T-helper 1 cell treated with Interleukin-12 subunit alpha and Interleukin-12 subunit beta and Interleukin-4 antibody, amounts not matched to agents 30 ng/mL and 1 ng/mL, for 36 hours (primary cell): ENCODE data around the gene TTC21A. TPM values are rescaled to one million over a fixed set of nuclear protein-coding genes. Genes with fewer than 3 reads are reported as not detected.

Source experiments
- intact Hi-C: fragments of 100-400 bp; cut with micrococcal nuclease; formaldehyde crosslinking; loops from one replicate; pipeline ENCODE4 v1.15.1; 2024
- total RNA-seq: library from RNA; stranded (reverse); gene quantifications from 2 replicates; pipeline ENCODE4 v1.2.3, GENCODE V29; 2022

TTC21A gene
- total RNA-seq, 1 donor from 2014 or later, result 5.1 TPM

DNA sequence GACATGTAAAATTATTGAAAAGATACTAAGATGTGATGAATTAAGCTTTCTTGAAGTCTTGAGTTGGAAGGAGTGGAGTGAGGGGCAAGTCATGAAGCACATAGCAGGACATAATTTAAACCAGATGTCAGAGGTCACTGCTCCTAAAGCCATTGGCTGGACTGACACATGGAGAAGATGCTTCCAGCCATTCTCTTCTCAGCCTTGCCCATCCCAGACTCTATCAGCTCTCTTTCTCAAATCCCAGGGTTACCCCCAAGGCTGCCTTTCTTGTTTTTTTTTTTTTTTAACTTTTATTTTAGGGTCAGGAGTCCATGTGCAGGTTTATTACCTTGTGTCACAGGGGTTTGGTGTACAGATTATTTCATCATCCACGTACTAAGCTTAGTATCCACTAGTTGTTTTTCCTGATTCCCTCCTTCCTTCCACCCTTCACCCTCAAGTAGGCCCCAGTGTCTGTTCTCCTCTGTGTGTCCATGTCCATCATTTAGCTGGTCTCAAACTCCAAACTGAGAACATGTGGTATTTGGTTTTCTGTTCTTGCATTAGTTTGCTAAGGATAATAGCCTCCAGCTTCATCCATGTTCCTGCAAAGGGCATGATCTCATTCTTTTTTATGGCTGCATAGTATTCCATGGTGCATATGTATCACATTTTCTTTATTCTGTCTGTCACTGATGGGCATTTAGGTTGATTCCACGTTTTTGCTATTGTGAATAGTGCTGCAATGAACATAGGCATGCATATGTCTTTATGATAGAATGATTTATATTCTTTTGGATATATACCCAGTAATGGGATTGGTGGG lies 66.0 kb downstream of the TTC21A start:
- intact Hi-C loops, result no loop called here

DNA sequence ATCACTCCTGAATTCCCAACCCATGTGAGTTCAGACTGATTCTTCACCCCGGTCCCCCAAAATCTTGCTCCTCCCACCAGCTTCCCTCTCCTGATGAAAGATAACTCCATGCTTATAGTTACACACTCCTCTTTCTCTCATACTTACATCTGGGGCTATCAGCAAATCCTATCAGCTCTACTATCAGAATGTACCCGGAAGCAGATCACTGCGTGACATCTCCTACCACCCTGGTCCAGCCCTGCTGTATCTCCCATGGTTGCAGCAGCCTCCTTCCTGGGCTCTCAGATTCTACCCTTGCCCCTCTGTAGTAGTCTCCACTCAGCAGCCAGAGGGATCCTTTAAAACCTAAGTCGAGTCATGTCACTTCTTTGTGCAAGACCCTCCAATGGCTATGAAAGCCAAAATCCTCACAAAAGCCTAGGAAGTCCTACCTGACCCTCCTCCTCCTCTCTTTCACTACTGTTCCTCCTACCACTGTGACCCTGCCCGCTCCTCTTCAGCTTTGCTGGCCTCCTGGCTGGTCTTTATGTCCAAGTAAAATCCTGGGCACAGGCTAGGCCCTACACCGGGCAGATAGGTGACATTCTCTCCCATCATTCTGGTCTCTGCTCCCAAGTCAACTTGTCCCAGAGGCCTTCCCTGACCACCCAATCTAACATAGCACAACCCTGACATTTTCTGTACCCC lies 68.7 kb downstream of the TTC21A start:
- intact Hi-C loops, result no loop called here

DNA sequence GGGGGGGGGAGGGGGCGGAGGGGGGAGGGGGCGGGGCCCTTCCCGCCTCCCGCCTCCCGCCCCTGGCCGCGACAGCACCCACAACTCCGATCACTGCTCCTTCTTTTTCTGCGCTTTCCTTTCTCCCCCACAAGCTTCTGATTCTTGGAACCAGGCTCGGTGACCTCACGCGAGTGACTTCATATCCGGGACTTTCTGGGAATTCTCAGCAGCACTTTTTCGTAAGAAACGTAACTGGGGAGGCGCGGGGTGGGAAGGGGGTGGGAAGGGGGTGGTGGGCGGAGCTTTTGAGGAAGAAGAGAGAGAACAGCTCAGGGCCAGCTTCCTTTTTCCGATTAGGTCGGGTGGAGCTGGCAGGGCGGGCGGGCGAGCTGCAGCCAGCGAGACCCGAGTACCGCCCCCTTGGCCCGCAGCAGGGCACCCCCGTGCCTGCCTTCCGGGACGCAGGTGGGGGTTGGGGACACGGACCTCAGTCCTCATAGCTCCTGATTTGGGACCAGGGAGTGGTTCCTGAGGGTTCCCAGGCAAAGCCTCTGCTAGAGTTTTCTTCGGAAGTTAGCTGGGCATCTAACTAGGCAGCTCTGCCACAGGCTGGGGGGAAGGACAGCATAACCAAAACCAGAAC lies 70.3 kb downstream of the TTC21A start:
- intact Hi-C loops, result loop anchor here (2.0 kb wide), 1 partner anchor 43 kb away; no protein-coding TSS in a partner anchor

DNA sequence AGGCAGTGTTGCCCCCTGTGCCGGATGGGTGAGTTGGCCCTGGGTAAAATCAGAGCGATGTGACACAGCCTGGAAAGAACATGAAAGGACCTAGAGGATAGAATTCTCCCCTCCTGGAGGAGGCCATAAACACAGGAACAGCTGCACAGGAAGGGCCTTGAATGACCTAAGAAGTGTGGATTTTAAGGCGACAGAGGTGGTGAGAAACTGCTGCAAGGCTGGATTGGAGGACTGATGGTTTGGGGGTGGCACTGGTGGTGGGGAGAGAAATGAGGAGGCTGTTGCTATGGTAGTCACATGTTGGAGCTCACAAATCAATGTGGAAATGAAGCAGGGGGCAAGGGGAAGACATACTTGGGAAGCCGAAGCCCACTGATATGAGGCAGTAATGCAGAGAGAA lies 71.1 kb downstream of the TTC21A start:
- intact Hi-C loops, result loop anchor here (2.0 kb wide), 1 partner anchor 42 kb away; no protein-coding TSS in a partner anchor

DNA sequence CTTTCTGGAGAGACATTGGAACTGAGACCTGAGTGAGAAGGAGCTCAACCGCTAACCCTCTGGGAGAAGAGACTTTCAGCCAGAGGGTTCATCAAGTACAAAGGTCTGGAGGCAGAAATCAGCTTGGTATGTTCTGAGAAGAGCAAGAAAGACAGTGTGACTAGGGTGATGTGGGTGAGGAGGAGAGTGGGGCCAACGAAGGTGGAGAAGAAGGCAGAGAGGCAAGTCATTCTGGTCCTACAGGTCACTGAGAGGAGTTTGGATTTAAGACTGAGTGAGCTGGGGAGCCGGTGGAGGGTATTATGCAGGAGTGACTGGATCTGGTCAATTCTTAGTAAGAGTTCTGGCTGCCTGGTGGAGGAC lies 72.7 kb downstream of the TTC21A start:
- intact Hi-C loops, result loop anchor here (1.0 to 2.0 kb wide), 4 partner anchors 72 to 203 kb away; partner anchors contain the start of genes SCN11A and SLC25A38

DNA sequence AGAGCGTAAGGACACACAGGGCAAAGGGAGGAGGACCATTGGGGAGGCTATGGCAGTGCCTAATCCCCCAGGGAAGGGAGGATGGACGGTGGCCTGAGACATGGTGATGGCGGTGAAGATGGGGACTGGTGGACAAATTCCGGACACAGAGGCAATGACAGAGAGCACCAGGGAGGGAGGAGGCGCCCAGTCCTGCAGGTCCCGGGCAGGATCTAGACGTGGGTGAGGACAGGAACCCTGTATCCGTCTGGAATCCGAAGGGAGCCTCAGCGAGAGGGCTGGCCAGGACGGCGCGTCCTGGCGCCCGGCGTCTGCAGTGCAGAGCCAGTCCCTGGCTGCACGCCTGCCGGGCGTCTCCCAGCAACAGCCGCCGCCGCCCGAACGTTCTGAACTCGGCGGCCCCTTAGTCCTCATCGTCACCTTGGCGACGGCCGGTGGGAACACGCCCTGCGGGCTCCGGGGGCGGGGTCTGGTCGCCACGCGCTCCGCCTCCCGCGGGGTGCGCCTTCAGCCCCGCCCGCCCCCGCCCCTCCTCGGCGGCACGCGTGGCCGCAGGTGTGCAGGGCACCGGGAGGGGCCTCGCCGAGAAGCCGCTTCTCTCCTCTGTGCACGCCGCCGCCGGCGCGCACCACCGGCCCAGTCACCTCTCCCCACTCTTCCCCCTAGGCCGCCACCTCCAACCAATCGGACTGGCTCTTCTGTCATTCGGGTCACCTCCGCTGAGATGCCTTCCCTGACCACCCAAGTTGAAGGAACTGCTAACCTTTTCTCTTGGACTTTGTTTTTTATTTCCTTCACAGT lies 73.3 kb downstream of the TTC21A start:
- intact Hi-C loops, result loop anchor here (1.0 to 2.0 kb wide), 4 partner anchors 72 to 203 kb away; partner anchors contain the start of genes SCN11A and SLC25A38

DNA sequence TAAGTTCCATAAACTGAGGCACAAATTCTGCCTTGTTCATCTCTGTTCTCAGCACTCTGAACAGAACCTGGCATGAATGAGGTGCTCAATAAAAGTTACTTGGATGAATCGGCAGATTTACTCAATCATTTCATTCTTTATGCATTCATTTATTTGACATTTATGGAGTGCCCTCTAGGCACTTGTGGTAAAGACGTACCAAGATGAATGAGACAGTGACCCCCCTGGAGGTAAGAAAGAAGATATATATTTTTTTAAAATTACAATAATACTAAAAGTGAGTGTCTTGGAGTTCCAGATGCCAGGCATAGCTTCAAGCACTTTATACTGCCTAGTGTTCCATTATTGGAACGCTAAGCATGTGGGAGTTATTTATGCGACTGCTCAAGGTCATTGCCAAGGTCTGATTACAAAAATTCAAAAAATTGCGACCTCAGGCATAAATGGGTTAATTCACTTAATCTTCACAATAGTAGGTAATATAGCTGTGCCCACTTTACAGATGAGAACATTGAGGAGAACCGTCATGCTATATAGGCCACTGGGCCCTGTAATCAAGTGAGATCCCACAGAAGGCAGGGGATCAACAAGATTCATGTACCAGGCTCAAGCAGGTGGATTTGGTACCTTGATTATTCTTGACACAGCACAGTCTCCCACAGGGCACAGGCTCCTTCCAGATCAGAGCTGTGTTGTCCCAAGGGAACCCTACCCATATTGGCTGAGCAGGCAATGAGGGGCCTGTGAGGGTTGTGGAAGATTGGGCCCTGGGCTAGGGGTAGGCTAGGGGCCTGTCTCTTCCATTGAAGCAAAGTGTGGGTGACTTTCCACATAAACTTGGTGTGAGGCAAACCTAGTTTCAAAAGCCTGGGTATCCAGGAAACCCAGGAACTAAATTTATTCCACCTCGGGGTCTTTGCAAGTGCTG lies 74.2 kb downstream of the TTC21A start:
- intact Hi-C loops, result loop anchor here (2.0 kb wide), 1 partner anchor 107 kb away; no protein-coding TSS in a partner anchor

DNA sequence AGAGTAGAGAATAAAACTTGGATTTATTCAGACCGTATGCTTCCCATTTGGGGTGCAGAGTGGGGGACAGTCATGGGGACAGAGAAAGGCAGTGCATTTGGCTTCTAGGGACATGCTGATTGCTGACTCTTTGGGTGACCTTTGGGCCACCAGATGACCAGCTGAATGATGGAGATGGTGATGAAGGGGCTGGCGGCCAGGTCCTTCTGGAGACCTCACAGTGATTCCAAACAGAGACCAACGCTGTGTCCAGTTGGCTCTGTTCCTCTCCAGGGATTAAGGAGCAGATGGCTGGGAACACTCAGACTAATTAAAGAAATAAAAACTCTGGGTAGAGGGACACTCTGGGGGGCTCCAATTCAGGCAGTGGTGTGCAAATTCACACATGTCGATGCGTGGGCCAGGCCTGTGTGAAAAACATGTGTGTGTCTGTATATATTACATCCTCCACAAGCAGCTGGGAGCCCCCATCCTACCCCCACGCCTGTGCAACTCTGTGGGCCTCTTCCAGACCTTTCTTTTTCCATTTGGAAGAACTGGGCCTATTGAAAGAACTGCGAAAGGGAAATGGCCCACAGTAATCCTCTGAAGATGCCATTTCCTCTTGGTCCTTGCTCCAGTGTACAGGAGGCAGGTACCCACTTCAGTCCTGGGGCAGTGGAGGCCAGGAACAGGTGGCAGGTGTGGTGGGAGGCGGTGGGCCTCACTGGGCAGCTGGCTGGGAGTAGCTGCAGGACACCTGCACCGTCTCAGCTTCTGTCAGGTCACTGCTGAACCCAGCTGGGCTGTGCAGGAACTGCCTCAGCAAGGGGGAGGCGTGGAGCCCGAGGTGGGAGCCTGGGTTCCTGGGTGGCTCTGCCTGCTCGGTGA lies 76.0 kb downstream of the TTC21A start:
- intact Hi-C loops, result no loop called here

DNA sequence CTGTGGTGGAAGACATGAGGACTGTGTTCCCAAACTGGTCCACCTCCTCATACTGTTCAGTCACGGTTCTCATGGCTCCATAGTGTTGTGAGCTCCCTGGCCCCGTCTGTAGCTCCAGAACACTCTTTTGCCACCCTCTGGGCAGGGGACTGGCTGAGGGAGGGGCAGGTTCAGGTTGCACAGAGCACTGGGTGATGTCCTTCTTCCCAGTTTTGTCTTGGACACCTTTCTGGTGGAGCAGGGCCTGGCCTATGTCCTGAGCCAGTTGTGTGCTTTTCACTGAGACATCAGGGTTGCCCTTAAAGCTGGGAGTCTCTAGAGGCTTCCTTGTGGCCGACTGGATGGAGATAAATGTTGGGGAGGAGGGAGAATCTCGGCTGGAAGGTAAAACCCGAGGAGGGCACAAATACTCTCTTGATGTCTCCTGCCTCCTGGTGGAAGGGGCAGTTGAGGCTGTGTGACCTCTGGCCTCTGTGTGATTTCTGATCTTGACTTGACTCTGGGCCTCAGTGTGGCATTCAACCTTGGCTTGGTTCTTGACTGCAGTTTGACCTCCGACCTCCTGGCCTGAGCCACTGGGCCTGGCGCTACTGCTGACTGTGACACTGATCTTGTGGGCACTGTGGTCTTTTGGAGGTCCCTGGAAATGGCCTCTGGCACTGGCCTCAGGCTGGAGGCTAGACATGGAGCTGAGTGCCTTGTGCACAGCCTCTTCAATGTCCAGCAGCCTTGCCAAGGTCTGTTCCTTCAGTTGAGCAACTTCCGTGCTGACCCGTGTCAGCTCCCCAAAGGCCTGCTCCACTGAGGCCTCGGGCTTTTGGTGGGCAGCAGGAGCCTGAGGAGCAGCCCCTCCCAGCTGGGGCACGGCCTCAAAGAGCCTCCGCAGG lies 76.8 kb downstream of the TTC21A start:
- intact Hi-C loops, result no loop called here

DNA sequence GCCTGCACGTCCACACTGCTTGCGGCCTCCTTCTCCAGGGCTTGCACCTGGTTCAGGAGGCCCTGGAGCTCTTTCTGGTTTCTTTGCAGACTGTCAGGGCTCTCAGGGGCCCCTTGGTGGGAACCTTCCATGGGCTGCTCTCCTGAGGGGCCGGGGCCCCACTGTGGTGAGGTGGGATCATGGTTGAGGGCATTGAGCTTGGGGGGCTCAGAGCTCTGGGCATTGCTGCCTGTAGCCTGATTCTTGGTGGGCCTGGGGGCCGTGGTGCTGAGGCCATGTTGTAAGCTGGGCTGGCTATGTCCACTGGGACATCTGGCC lies 77.4 kb downstream of the TTC21A start:
- intact Hi-C loops, result no loop called here

DNA sequence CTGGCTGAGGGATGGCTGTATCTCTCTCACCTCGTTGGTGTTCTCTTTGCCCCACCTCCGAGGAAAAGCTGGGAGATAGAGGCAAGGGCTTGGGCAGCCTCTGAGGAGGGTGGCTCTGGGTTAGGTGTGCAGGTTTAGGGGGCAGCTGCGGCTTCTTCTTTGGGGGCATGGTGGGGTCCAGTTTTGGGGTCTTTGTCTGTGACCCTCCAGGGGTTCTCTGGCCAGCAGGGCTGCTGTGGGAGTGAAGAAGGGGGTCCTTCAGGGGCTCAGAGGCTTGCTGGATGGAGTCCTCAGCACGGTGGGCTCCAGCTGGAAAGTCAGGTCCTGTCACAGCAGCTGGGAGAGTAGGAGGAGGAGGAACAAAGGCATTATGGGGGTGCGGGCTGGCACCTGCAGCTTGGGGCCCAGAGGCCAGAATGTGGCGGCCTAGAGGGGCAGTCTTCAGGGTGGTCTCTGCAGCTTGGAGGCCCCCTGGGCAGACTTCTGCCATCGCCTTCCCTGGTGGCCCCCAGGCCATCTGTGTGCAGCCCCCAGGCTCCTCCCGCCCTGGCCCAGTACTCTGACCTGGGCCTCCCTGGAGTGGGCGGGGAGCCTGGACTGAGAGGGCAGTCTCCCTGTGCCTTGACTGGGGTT lies 78.0 kb downstream of the TTC21A start:
- intact Hi-C loops, result no loop called here

DNA sequence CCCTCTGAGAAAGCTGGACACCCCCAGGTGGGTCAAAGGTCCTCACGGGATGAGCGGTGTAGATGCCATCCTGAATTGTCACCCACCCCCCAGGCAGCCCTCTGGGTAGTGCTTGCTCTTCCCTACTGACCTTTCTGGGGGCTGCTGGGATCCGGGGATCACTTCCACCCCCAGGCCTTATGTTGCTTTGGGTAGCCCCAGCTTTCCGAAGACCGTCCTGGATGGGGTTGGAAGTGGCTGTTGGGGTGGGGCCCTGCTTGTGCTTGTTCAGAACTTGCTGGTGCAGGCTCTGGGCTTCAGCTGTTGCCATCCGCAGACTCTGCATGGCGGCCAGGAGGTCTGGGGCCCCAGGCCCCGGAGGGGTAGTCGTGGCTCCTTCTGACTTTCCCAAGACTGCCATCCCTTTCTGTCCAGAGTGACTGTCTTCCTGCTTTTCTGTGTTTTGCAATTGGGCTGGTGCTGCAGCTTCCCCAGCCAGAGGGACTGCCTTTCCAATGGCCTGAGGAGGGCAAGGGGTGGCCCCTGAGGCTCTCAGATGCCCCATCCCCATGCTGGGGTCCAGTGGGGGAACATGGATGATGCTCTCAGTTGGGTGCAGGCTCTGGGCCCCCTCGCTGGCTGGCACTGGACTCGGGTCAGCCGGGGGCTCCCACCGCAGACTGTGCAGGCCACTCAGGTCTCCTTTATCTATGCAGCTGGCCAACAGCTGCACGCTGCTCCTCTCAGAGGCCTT lies 78.6 kb downstream of the TTC21A start:
- intact Hi-C loops, result no loop called here

DNA sequence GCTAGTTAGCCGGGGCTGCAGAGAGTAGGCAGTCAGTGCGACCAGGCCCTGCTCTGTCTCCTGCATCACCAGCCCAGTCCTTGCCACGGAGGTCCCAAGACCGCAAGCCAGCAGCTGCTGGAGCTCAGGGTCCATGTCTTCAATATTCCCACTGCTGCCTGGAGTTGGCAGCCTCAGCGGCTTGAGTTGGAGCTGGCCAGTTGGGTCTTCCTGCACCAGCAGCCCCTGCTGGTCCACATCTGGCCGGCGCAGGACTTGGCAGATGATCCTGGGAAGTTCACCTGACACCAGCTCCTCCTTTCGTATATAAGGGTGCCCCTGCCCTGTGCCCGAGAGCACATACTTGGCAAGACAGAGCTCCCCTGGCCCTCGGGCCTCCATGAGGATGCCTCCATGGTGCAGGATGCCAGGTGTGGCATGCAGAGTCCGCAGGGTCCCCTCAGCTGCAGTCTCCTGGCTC lies 79.2 kb downstream of the TTC21A start:
- intact Hi-C loops, result no loop called here

DNA sequence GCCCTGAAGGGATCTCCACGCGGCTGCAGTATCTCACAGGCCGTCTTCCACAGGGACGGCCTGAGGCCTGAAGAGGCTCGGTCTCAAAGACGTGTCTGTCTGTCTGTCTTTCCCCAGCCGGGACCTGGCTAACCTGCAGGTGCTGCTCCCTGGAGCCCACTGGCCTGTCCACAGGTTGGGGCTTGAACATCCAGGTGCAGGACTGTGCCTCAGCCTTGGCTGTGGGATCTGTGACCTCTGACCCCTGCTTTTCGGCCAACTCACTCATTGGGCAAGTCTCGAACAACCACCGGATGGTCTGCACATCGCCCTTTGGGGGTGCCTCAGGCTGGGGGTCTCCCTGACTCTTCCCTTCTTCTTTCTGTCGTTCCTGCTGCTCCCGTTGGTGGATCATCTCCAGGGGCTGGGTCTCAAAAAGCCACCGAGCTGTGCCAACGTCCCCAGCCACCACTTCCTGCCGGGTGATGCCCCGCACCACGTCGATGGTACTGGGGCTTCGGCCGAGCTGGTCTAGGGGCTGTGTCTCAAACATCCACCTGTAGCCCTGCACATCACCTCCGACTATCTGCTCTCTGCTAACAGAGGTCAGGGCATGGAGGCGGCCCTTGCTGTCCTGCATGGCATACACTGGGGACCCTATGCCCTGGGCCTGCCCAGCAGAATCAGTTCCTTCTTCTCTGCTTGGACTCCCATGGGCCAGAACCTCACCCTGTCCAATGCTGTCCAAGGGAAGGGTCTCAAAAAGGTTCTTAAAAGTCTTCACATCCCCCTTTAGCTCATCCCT lies 80.1 kb downstream of the TTC21A start:
- intact Hi-C loops, result no loop called here
